ENCODE results near the gene SPOCK3. TPM values are rescaled to one million over a fixed set of nuclear protein-coding genes. Genes with fewer than 3 reads are reported as not detected.

The SPOCK3 gene
- total and polyA plus RNA-seq, 2 of the 13 experiments (the other 11 are each of a cell fraction or from before 2014, with no cell fraction given), result not detected

- TF ChIP-seq ZFP36L2 (CRISPR knock-in tag; IDR thresholded peaks at IDR 0.05) (no peak), HOMEZ (CRISPR knock-in tag; IDR thresholded peaks at IDR 0.05; ENCODE audit: low read depth) (no peak), AHR (CRISPR knock-in tag; IDR thresholded peaks at IDR 0.05) (no peak), EP300 (IDR thresholded peaks at IDR 0.05; ENCODE audit: low read depth in 2 of 2, low read length in 2 of 2) (no peak), EP300 (CRISPR knock-in tag; IDR thresholded peaks at IDR 0.05; ENCODE audit: borderline replicate concordance) (no peak), TSC22D2 (CRISPR knock-in tag; IDR thresholded peaks at IDR 0.05; ENCODE audit: borderline replicate concordance) (no peak), ZBTB8A (CRISPR knock-in tag; IDR thresholded peaks at IDR 0.05; ENCODE audit: borderline replicate concordance, low read depth) (no peak)
Observed at GRCh38 chr4:167196344-167197012, 37.8 kb downstream of the SPOCK3 start (continued).

GRCh38 chr4:167190379-167190778, 43.9 kb downstream of the SPOCK3 start:
- in situ Hi-C loops (cut with HindIII; ENCODE audit: extremely low pct_ligation_motif_present, low pct_unique_long_range_greater_than_20kb) (no loop called here), intact Hi-C loops (cut with micrococcal nuclease; ENCODE audit: unreplicated experiment) (no loop called here)
- Histone ChIP-seq H3K36me3 (replicated peaks in 1 of 2; ENCODE audit: control insufficient read depth in 1 of 2, insufficient read depth in 2 of 2, low read length in 2 of 2) (no peaks in the 10 kb centered on the region), H2AFZ (ENCODE audit: low read length) (no peak overlapping the region), H3K4me2 (ENCODE audit: low read depth, low read length) (no peak overlapping the region), H3K27ac (ENCODE audit: extremely low read length, insufficient read depth, low read length) (no peak overlapping the region), H3K79me2 (ENCODE audit: insufficient read depth, low read length) (no peaks in the 10 kb centered on the region), H3K4me3 (replicated peaks in 1 of 3; ENCODE audit: insufficient read depth in 1 of 3, low read depth in 2 of 3, low read length in 3 of 3) (no peak overlapping the region), H4K20me1 (ENCODE audit: insufficient read depth, low read length) (no peaks in the 10 kb centered on the region), H3K27me3 (ENCODE audit: control insufficient read depth in 1 of 2, insufficient read depth in 2 of 2, low read length in 2 of 2) (no peaks in the 10 kb centered on the region), H3K4me1 (ENCODE audit: insufficient read depth, low read length) (no peaks in the 10 kb centered on the region), H3K9me3 (ENCODE audit: low read length) (no peaks in the 10 kb centered on the region), H3K9ac (ENCODE audit: insufficient read depth, low read depth, low read length) (no peak overlapping the region)
- no peak for DNase-seq (ENCODE audit: low spot score)
- POLR2A ChIA-PET, result no interaction called here
- CTCF ChIA-PET (ENCODE audit: low intra/inter-chr PET ratio, low total read pairs), result no interaction called here
- no peak for ATAC-seq
- 47% methylated on average over 2 of the region's 2 CpGs for WGBS (ENCODE audit: low lambda C conversion rate)
- BruUV-seq (replicated peaks), result no TSS peak
- TF ChIP-seq HNF4G (IDR thresholded peaks at IDR 0.05; ENCODE audit: borderline replicate concordance, low read depth, low read length) (no peak), HNF4G (CRISPR knock-in tag; IDR thresholded peaks at IDR 0.05; ENCODE audit: borderline replicate concordance, low read depth) (no peak), ZSCAN5A (CRISPR knock-in tag; IDR thresholded peaks at IDR 0.05; ENCODE audit: borderline replicate concordance) (no peak), ZNF34 (CRISPR knock-in tag; IDR thresholded peaks at IDR 0.05; ENCODE audit: borderline replicate concordance) (no peak), MTERF4 (CRISPR knock-in tag; IDR thresholded peaks at IDR 0.05) (no peak), ZNF607 (CRISPR knock-in tag; IDR thresholded peaks at IDR 0.05; ENCODE audit: borderline replicate concordance) (no peak), ZNF746 (CRISPR knock-in tag; IDR thresholded peaks at IDR 0.05) (no peak), ZNF546 (CRISPR knock-in tag; conservative IDR thresholded peaks at IDR 0.05) (no peak), PHB2 (IDR thresholded peaks at IDR 0.05; ENCODE audit: partially characterized antibody) (no peak), ZBTB33 (CRISPR knock-in tag; IDR thresholded peaks at IDR 0.05) (no peak), MAF1 (CRISPR knock-in tag; IDR thresholded peaks at IDR 0.05; ENCODE audit: borderline replicate concordance) (no peak), ZNF672 (CRISPR knock-in tag; IDR thresholded peaks at IDR 0.05) (no peak)
- no peak for FAIRE-seq
